Frontal cortex (tissue), 4 donors: ENCODE data around the gene PLEKHD1. TPM values are rescaled to one million over a fixed set of nuclear protein-coding genes. Genes with fewer than 3 reads are reported as not detected.
"Not testable (repeated sequence)": the region's sequence is repeated elsewhere in the genome, so short reads cannot be mapped to it uniquely, and the experiment has no call there.

ENCODE experiments used
- DNase-seq, 2 donors: peaks; one replicate each; pipeline ENCODE4 v3.0.0; 2012; ENCODE audit warnings: low spot score in 2 of 2
- FAIRE-seq: peaks from 2 replicates; lab custom pipeline; 2012; peaks lifted over from hg19 to GRCh38; lab: Jason Lieb, UNC
- total RNA-seq: library from RNA; depleted of rRNA; stranded (reverse); fragments of >200 nt; gene quantifications from one replicate; pipeline ENCODE4 v1.2.3, GENCODE V29; 2014
- donor health status: control.
- donor health status: control.
- donor health status: control.

PLEKHD1 gene
- total RNA-seq, 1 donor from 2014 or later = 0.41 TPM

DNA sequence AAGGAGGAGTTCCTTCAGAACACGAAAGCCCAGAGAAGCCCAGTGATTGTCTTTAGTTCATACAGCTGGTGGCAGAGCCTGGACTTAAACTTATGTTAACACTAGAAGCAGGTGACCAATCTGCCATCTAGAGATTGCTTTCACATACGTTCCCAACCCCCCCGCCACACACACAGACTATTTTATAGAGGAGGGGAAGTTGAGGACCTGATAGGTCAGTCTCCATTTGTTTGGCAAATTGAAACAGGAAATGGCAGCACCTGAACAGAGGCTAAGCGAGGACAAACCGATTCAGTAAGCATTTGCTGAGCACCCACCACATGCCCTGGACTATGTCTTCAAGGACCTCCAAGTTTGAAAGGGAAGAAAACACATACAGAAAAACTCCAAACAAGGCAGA is 4.8 kb upstream of the PLEKHD1 start:
- no peak for FAIRE-seq
- DNase-seq = no peak

- FAIRE-seq = no peak
These were observed 4.4 kb upstream of the PLEKHD1 start for GRCh38 chr14:69480136-69480535.

GRCh38 chr14:69481815-69482568 is 2.5 kb upstream of the PLEKHD1 start:
- FAIRE-seq = no peak
- no peak for DNase-seq

More at GRCh38 chr14:69480136-69480535, 4.4 kb upstream of the PLEKHD1 start:
- DNase-seq = no peak

GRCh38 chr14:69483765-69484443 is 624 bp upstream of the PLEKHD1 start:
- FAIRE-seq (no peak), DNase-seq (peak; percentile 41 to 53)

DNA sequence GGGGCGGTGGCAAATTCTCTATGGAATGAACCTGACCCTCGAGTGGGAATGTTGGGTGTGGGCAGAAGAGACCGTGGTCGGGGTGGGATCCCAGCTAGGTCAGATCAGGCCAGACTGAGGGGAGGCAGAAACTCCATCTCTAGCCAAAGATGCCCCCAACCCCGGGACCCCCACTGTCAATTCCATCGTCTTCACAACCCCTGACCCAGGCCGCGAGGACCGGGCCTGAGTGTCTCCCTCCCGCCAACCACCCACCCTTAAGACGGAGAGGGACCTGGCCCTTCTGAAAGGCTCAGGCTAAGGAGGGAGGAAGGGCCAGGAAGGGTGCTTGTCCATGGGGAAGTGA is 760 bp downstream of the PLEKHD1 start:
- DNase-seq = no peak
- no peak for FAIRE-seq

GRCh38 chr14:69485701-69486100 is 1.2 kb downstream of the PLEKHD1 start:
- FAIRE-seq (no peak), DNase-seq (no peak)

DNA sequence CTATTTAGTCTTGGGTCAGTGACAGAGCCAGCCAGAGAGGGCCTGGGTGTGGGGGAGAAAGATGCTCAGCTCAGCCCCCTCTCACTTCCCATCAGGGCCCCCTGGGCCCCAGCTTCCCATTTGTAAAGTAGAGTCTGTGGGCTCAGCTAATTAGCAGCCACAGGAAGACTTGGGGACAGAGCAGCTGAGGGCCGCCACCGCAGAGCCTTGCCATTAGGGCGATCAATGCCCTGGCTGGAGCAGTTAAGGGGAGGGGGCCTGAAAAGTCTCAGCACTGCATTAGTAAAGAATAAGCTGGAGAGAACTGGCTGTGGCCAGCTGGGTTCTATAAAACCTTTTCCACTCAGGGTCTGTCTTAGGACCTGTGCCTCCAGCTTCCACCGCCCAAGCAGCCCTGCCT is 2.7 kb downstream of the PLEKHD1 start:
- DNase-seq (no peak), FAIRE-seq (no peak)

GRCh38 chr14:69487771-69488170 is 3.2 kb downstream of the PLEKHD1 start:
- DNase-seq = no peak
- FAIRE-seq = no peak

DNA sequence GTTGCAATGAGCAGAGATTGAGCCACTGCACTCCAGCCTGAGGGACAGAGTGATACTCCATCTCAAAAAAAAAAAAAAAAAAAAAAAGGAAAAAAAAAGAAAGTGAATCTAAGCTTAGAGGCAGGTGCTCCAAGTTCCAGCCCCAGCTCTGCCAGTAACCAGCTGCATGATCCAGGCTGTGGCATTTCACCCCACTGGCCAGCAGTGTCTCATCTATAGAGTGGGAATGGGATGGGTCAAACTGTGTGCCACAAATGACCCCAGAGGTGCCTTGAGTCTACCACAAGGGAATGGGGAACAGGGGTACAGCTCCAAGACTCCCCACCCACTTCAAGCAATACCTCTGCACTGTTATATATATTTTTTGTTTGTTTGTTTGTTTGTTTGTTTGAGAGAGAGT is 5.0 kb downstream of the PLEKHD1 start:
- DNase-seq (no peak), FAIRE-seq (no peak)

- no peak for DNase-seq
- no peak for FAIRE-seq
These were observed 5.8 kb downstream of the PLEKHD1 start for GRCh38 chr14:69490219-69490918.

DNA sequence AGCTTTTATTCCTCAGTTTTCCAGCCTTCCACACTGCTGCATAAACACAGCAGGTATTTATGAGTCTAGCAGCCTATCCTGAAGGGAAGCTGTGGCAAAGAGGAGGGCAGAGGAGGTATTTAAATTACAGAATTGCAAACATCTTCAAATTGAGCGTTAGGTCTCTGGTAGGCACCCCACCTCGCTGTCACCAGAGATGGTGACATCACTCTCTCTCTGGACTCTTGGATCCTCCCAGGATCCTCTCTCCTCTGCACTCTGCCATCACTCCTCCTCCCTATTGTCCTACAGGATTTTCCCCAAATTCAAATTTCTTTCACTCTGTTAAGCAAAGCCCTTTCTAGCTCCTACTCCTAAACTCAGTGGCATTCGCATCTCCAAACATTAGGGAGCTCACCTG is 6.7 kb downstream of the PLEKHD1 start:
- FAIRE-seq = no peak

DNA sequence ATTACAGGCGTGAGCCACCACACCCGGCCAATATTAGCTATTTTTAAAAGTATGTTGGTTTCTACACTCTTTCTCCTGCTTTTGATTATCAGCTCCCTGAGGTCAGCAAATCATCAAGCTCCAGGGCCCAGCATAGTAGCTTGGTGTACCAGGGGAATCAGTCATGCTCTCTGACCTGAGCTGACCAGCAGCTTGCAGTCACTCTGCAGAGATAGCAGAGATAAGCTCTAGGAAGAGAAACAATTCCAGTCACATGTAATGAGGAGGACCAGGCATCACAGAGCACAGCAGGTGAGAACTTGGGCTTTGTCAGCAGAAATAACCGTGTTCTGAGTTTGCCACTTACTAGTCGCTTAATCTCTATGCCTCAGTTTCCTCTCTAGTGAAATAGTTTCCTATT is 8.5 kb downstream of the PLEKHD1 start:
- no peak for DNase-seq

More for the DNA sequence above, 6.7 kb downstream of the PLEKHD1 start:
- DNase-seq = no peak

DNA sequence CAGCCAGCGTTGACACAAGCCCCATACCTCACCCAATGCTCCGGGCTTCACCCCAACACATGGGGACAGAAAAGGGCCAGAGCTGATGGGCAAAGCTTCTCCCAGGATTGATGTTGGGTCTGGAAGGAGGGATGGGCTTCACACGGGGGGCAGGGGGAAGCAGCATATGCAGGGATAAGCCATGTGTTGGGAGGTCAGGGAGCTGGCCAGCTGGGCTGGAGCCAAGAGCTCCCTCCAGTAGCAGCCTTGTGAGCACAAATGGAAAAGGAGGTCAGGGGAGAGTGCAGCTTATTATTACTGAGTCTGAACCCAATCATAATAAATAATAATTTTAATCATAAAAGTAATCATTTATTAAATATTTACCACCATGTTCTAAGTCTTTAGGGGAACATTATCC is 9.3 kb downstream of the PLEKHD1 start:
- FAIRE-seq (no peak), DNase-seq (no peak)

More for the DNA sequence above, 8.5 kb downstream of the PLEKHD1 start:
- FAIRE-seq = no peak

GRCh38 chr14:69495341-69495921 is 10.9 kb downstream of the PLEKHD1 start:
- no peak for FAIRE-seq
- DNase-seq = no peak

- FAIRE-seq, DNase-seq: not testable (repeated sequence)
These were observed 13.3 kb downstream of the PLEKHD1 start for GRCh38 chr14:69497866-69498265.

DNA sequence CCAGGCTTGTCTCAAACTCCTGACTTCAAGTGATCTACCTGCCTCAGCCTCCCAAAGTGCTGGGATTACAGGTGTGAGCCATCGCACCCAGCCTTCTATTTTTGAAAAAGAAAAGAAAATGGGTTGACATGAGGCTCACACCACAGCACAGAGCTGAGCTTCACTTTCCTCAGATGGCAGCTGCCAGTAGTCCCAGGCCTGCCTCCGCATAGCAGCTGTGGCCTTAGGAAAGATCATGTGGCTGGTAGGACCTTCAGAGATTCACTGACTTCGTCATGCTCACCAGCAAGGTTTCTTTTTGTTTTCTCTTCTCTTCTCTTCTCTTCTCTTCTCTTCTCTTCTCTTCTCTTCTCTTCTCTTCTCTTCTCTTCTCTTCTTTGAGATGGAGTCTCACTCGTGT is 13.8 kb downstream of the PLEKHD1 start:
- not testable (repeated sequence) for DNase-seq, FAIRE-seq

- no peak for DNase-seq
- no peak for FAIRE-seq
These were observed 14.9 kb downstream of the PLEKHD1 start for GRCh38 chr14:69499436-69499835.

DNA sequence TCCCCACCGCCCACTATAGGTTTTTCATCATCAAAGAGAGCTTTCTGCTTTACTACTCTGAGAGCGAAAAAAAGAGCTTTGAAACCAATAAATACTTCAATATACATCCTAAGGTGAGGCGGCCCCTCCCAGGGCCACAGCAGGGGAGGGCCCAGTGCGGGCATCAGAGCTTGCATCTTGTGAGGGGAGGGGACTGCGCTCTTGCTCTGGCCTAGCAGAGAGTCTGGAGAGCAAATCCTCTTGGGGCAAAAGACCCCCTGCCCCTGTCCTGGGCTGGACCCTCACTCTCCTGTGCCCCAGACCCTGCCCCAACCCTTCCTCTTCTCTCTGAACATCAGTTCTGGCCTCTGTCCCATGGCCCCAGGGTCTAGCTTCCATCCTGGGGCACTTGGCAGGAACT is 15.6 kb downstream of the PLEKHD1 start:
- FAIRE-seq (no peak), DNase-seq (no peak)

DNA sequence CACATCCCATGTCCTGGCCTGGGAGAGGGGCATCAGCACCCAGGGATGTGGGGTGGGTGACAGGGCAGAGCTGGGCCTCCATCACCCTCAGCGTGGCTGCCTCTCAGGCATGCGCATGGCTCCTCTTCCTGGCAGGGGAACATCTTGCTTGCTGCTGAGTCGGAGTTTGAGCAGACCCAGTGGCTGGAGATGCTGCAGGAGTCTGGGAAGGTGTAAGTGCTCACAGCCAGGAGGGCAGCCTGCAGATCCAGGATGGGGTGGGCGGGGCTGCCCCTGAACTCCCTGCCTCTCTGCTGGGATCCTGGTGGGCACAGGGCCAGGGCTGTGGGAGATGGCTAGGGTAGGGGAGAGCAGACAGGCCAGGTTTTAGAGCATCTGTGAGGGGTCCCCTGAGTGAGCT is 16.2 kb downstream of the PLEKHD1 start:
- FAIRE-seq (no peak), DNase-seq (no peak)

GRCh38 chr14:69501423-69501838 is 16.9 kb downstream of the PLEKHD1 start:
- DNase-seq (peak in 1 of 2 donors; percentile 55), FAIRE-seq (no peak)

GRCh38 chr14:69504775-69505174 is 20.2 kb downstream of the PLEKHD1 start:
- DNase-seq (no peak), FAIRE-seq (no peak)
